GM12878 (cell line): Measurements from ENCODE around the gene TDRD7. TPM values are rescaled to one million over a fixed set of nuclear protein-coding genes. Genes with fewer than 3 reads are reported as not detected.

Experiments
- ATAC-seq: fragments of 200-7000 bp; cut with Tn5 transposase; 3 replicates; pipeline ENCODE4 v1.9.1; 2020; ENCODE audit warnings: mild to moderate bottlenecking, moderate library complexity
- BruUV-seq: library from RNA; stranded (reverse); fragments of 400-500 nt; replicated peaks from 2 replicates; lab custom pipeline; 2021; lab: Mats Ljungman, UMichigan
- CTCF ChIA-PET: fragments of 300-600 bp; sonication (Branson Sonifier 250); formaldehyde crosslinking; extraction: SDS; loops from one replicate; lab custom pipeline; 2021; ENCODE audit warnings: inconsistent platforms; lab: Yijun Ruan, JAX
- POLR2A ChIA-PET: fragments of 350-600 bp; formaldehyde crosslinking; extraction: SDS; loops from one replicate; lab custom pipeline; 2021; ENCODE audit warnings: inconsistent platforms; lab: Charles Lee
- RAD21 ChIA-PET: fragments of 300-600 bp; sonication (Branson Sonifier 250); formaldehyde crosslinking; loops from one replicate; lab custom pipeline; 2023; ENCODE audit warnings: antibody characterized with exemption; ENCODE audit not compliant: unreplicated experiment; lab: Charles Lee
- SMC1A ChIA-PET: fragments of 300-600 bp; sonication (Branson Sonifier 250); formaldehyde crosslinking; loops from one replicate; lab custom pipeline; 2023; ENCODE audit not compliant: unreplicated experiment, uncharacterized antibody; lab: Charles Lee
- DNase-seq: peaks from one replicate; pipeline ENCODE4 v3.0.0-alpha.2; 2011; ENCODE audit warnings: low read depth, low spot score
- FAIRE-seq: peaks from 3 replicates; lab custom pipeline; 2011; peaks lifted over from hg19 to GRCh38; lab: Jason Lieb, UNC
- H2AFZ ChIP-seq: 2 replicates; pipeline ENCODE4 v1.6.0; 2011; ENCODE audit warnings: low read depth, low read length, control low read depth; ENCODE audit not compliant: control insufficient read depth
- H3K27ac ChIP-seq: 2 replicates; pipeline ENCODE4 v1.5.1; 2011; ENCODE audit warnings: control low read depth; ENCODE audit not compliant: control insufficient read depth, insufficient read depth
- H3K27me3 ChIP-seq, 2 experiments: replicated peaks in 1 of 2; 2 replicates each; pipeline versions ENCODE4 v1.6.0 to v1.6.1; 2011; ENCODE audit warnings: low read length in 1 of 2; ENCODE audit not compliant: control insufficient read depth in 2 of 2, insufficient read depth in 2 of 2
- H3K36me3 ChIP-seq, 2 experiments: 2 replicates each; pipeline ENCODE4 v1.5.1; 2011; ENCODE audit warnings: low read length in 1 of 2; ENCODE audit not compliant: control insufficient read depth in 2 of 2, insufficient read depth in 2 of 2
- H3K4me1 ChIP-seq: 2 replicates; pipeline ENCODE4 v1.6.1; 2011; ENCODE audit warnings: mild to moderate bottlenecking, low read length, moderate library complexity, mixed read lengths; ENCODE audit not compliant: control insufficient read depth, insufficient read depth
- H3K4me2 ChIP-seq: 2 replicates; pipeline ENCODE4 v1.6.0; 2011; ENCODE audit warnings: control low read depth; ENCODE audit not compliant: control insufficient read depth, insufficient read depth
- H3K4me3 ChIP-seq: fragments of 200-600 bp; sonication (generic); 2 replicates; pipeline ENCODE4 v1.5.1; 2016
- H3K79me2 ChIP-seq: 2 replicates; pipeline ENCODE4 v1.6.0; 2011; ENCODE audit warnings: low read length; ENCODE audit not compliant: control insufficient read depth, insufficient read depth
- H3K9ac ChIP-seq: 2 replicates; pipeline ENCODE4 v1.8.0; 2011; ENCODE audit warnings: low read length, control low read depth, mixed read lengths; ENCODE audit not compliant: control insufficient read depth, insufficient read depth
- H3K9me3 ChIP-seq: replicated peaks from 3 replicates; pipeline ENCODE4 v1.5.1; 2011; ENCODE audit warnings: mild to moderate bottlenecking, low read length; ENCODE audit not compliant: control insufficient read depth, insufficient read depth
- H4K20me1 ChIP-seq: 2 replicates; pipeline ENCODE4 v1.6.0; 2011; ENCODE audit not compliant: control insufficient read depth, insufficient read depth
- CBX3 ChIP-seq: fragments of 200-600 bp; sonication (generic); IDR thresholded peaks from 2 replicates; pipeline ENCODE4 v1.6.1; 2016; ENCODE audit warnings: low read depth, borderline replicate concordance
- E2F8 ChIP-seq: fragments of 450-650 bp; IDR thresholded peaks from 2 replicates; pipeline ENCODE4 v1.6.1; 2018; ENCODE audit warnings: mild to moderate bottlenecking, low read depth, moderate library complexity; ENCODE audit not compliant: partially characterized antibody
- EP300 ChIP-seq, 2 experiments: fragments of 150-350 bp in 1 of 2; IDR thresholded peaks; 2 replicates each; pipeline ENCODE4 v1.6.1; 2011 to 2012; ENCODE audit warnings: low read depth in 2 of 2, low read length in 2 of 2, borderline replicate concordance in 1 of 2, improper control_type of control experiment in 1 of 2, inconsistent platforms in 1 of 2; ENCODE audit not compliant: control insufficient read depth in 1 of 2
- FOXK2 ChIP-seq: fragments of 450-650 bp; IDR thresholded peaks from 2 replicates; pipeline ENCODE4 v1.6.1; 2017; ENCODE audit warnings: mild to moderate bottlenecking, moderate library complexity
- FOXM1 ChIP-seq: IDR thresholded peaks from 2 replicates; pipeline ENCODE4 v1.6.1; 2012; ENCODE audit warnings: low read depth, mild to moderate bottlenecking, inconsistent platforms, low read length, moderate library complexity
- HDGF ChIP-seq: fragments of 450-650 bp; IDR thresholded peaks from 2 replicates; pipeline ENCODE4 v1.6.1; 2016; ENCODE audit warnings: antibody characterized with exemption
- KLF5 ChIP-seq: fragments of 450-650 bp; IDR thresholded peaks from 2 replicates; pipeline ENCODE4 v1.6.1; 2014; ENCODE audit warnings: mild to moderate bottlenecking; ENCODE audit not compliant: partially characterized antibody
- LARP7 ChIP-seq: fragments of 450-650 bp; IDR thresholded peaks from 2 replicates; pipeline ENCODE4 v1.6.1; 2017; ENCODE audit warnings: mild to moderate bottlenecking
- MLLT1 ChIP-seq: fragments of 450-650 bp; IDR thresholded peaks from 2 replicates; pipeline ENCODE4 v1.6.1; 2016; ENCODE audit warnings: mild to moderate bottlenecking
- NBN ChIP-seq: fragments of 450-650 bp; IDR thresholded peaks from 2 replicates; pipeline ENCODE4 v1.6.1; 2016
- NFIC ChIP-seq: IDR thresholded peaks from 2 replicates; pipeline ENCODE4 v1.6.1; 2012; ENCODE audit warnings: low read depth, mild to moderate bottlenecking, inconsistent platforms, low read length, moderate library complexity
- PKNOX1 ChIP-seq: fragments of 450-650 bp; IDR thresholded peaks from 2 replicates; pipeline ENCODE4 v1.6.1; 2016; ENCODE audit warnings: mild to moderate bottlenecking
- PML ChIP-seq: IDR thresholded peaks from 2 replicates; pipeline ENCODE4 v1.6.1; 2012; ENCODE audit warnings: low read length, inconsistent platforms
- SMARCA5 ChIP-seq: fragments of 450-650 bp; IDR thresholded peaks from 2 replicates; pipeline ENCODE4 v1.6.1; 2017; ENCODE audit warnings: mild to moderate bottlenecking
- SMC3 ChIP-seq: IDR thresholded peaks from 2 replicates; pipeline ENCODE4 v1.6.1; 2011; ENCODE audit warnings: low read length, improper control_type of control experiment, borderline replicate concordance
- TBL1XR1 ChIP-seq: IDR thresholded peaks from 2 replicates; pipeline ENCODE4 v1.6.1; 2012; ENCODE audit warnings: low read depth, low read length, improper control_type of control experiment
- WGBS: methylation state at CpG from one replicate; pipeline ENCODE4 v1.1.6; 2016; ENCODE audit warnings: low lambda C conversion rate; ENCODE audit not compliant: insufficient replicate concordance, insufficient coverage; ENCODE audit errors: missing lambda C conversion rate; 5-methylcytosine and 5-hydroxymethylcytosine counted together
- in situ Hi-C: fragments of 300-500 bp; cut with MboI; formaldehyde crosslinking; loops from 9 replicates; pipeline ENCODE4 v1.14.3; 2018; ENCODE audit warnings: mixed read lengths
- intact Hi-C: fragments of 100-400 bp; cut with micrococcal nuclease; formaldehyde crosslinking; loops from one replicate; pipeline ENCODE4 v1.14.2; 2022; ENCODE audit not compliant: unreplicated experiment
- polyA plus RNA-seq, 11 experiments: library from polyadenylated mRNA; depleted of rRNA in 4 of 11; unstranded in 6 of 11; stranded (reverse) in 5 of 11; fragments of >200 nt; fragmentation: Nextera tagmentation in 4 of 11; fragmentation: Illumina TruSeq in 1 of 11; extraction: Ambion mirVana in 4 of 11; extraction: Trizol in 1 of 11; gene quantifications; 1 replicate in 1 of 11; 2 replicates in 10 of 11; pipeline versions ENCODE4 v1.2.1 to v1.2.3, GENCODE V29; 2011 to 2016; ENCODE audit warnings: inconsistent platforms in 2 of 11, missing spikeins in 2 of 11, low read depth in 1 of 11
- total RNA-seq, 4 experiments: library from RNA; depleted of rRNA in 3 of 4; stranded (reverse); fragments of >200 nt in 3 of 4; fragmentation: Illumina TruSeq in 1 of 4; extraction: Trizol in 1 of 4; gene quantifications; 2 replicates each; pipeline versions ENCODE4 v1.2.1 to v1.2.3, GENCODE V29; 2013 to 2021

TDRD7 gene
- total and polyA plus RNA-seq, 10 of the 15 experiments (the other 5 are each of a cell fraction or from before 2014, with no cell fraction given): 5.7 to 26.4 (median 16.2) TPM

GRCh38 chr9:97501177-97501971 is 89.5 kb downstream of the TDRD7 start, which contains the start of gene TMOD1:
TMOD1 (plus strand) TSS chr9:97501666; CDS start chr9:97524189, 22,523 bp downstream.
- under 1% methylated on average over 36 of the region's 87 CpGs for WGBS
- Histone ChIP-seq H3K4me3 (peak within 1 kb of the TSS; percentile 86), H3K36me3 (no peaks in the 10 kb centered on the region; a peak in 1 of 4 replicates), H3K79me2 (peaks cover 44% of the 10 kb centered on the region), H3K9ac (peak within 1 kb of the TSS; percentile 78), H3K27me3 (no peaks in the 10 kb centered on the region), H4K20me1 (no peaks in the 10 kb centered on the region), H3K9me3 (no peaks in the 10 kb centered on the region), H3K4me2 (peak within 1 kb of the TSS; percentile 97), H2AFZ (peak within 1 kb of the TSS; percentile 87), H3K27ac (peak within 1 kb of the TSS; percentile 70), H3K4me1 (peaks cover 28% of the 10 kb centered on the region)
- ChIA-PET CTCF (interaction anchor here (0.8 to 8.9 kb wide), 26 partner anchors 9 to 645 kb away, joined by 3 to 247 read pairs (median 6); partner anchors contain the start of genes NCBP1, TDRD7 and TSTD2), SMC1A (interaction anchor here (0.6 to 8.6 kb wide), 17 partner anchors 10 to 115 kb away, joined by 3 to 144 read pairs (median 10); no protein-coding TSS in a partner anchor), POLR2A (interaction anchor here (0.6 to 5.0 kb wide), 17 partner anchors 10 to 132 kb away, joined by 3 to 35 read pairs (median 4); partner anchors contain the start of genes NCBP1 and TSTD2), RAD21 (interaction anchor here (0.7 to 6.1 kb wide), 25 partner anchors 9 to 645 kb away, joined by 3 to 144 read pairs (median 6); partner anchors contain the start of genes NCBP1, TDRD7 and TSTD2)
- DNase-seq (no peak), ATAC-seq (peak; percentile 73), FAIRE-seq (no peak)
- intact Hi-C loops (loop anchor here (2.0 to 10.0 kb wide), 3 partner anchors 33 to 93 kb away; partner anchors contain the start of gene TDRD7), in situ Hi-C loops (loop anchor here (10.0 kb wide), 1 partner anchor 1087 kb away; the partner anchor contains the start of gene ZNF367)
- no TSS peak for BruUV-seq
- TF ChIP-seq SMC3 (no peak), PML (peak; percentile 54; the same call in 1 of the 2 replicates), PKNOX1 (peak; percentile 65), MLLT1 (peak; percentile 38; the same call in 1 of the 2 replicates), EP300 (IDR thresholded peaks at IDR 0.05; ENCODE audit: borderline replicate concordance in 1 of 2, control insufficient read depth in 1 of 2, low read depth in 2 of 2, low read length in 2 of 2) (no peak), LARP7 (no peak), HDGF (no peak), SMARCA5 (no peak), CBX3 (no peak), E2F8 (no peak), NBN (peak; percentile 48; the same call in 1 of the 2 replicates), NFIC (no peak), KLF5 (peak; percentile 77), FOXM1 (0 out of 2 replicates have a peak, but pooled peaks have one; percentile 62), FOXK2 (peak; percentile 85), TBL1XR1 (no peak; the same call in 1 of the 2 replicates)
